ENCODE measurements around the gene NHSL2. TPM values are rescaled to one million over a fixed set of nuclear protein-coding genes. Genes with fewer than 3 reads are reported as not detected.
A peak's percentile ranks its signal among the peaks of the same experiment; 100 is the strongest.

The NHSL2 gene
- total RNA-seq, 2 donors from 2014 or later, result 6.9 to 11.2 TPM

GRCh38 chrX:72040506-72040905, 129.9 kb downstream of the NHSL2 start:
- Mint-ChIP-seq H3K4me1 (peaks cover 3% of the 10 kb centered on the region), H3K27ac (no peak overlapping the region), H3K9me3 (peaks cover 68% of the 10 kb centered on the region), H3K4me3 (no peak overlapping the region), H3K36me3 (ENCODE audit: low read depth) (peaks cover 4% of the 10 kb centered on the region), H3K27me3 (ENCODE audit: insufficient read depth) (no peaks in the 10 kb centered on the region)
- H3K36me3 ChIP-seq (ENCODE audit: control insufficient read depth, insufficient read depth, low read length), result no peaks in the 10 kb centered on the region
- H3K27me3 ChIP-seq (ENCODE audit: control insufficient read depth, insufficient read depth, low read length, poor library complexity, severe bottlenecking), result no peaks in the 10 kb centered on the region
- no peak overlapping the region for H3K4me3 ChIP-seq (ENCODE audit: low read length)
- no peak overlapping the region for H3K9ac ChIP-seq (ENCODE audit: extremely low read depth, low read length, poor library complexity, severe bottlenecking)
- WGBS, 2 experiments (ENCODE audit: insufficient coverage in 1 of 2, insufficient read length in 1 of 2), result 93% methylated on average over 5 of the region's 5 CpGs; no CpG with 5 or more reads in 1 of the 2 experiments
- no peak for TF ChIP-seq CTCF (conservative IDR thresholded peaks at IDR 0.05)
- H3K9me3 ChIP-seq (ENCODE audit: control insufficient read depth, low read length), result no peaks in the 10 kb centered on the region
- H3K27ac ChIP-seq (ENCODE audit: low read depth, low read length), result no peak overlapping the region
- no peaks in the 10 kb centered on the region for H3K4me1 ChIP-seq (ENCODE audit: control insufficient read depth, insufficient read depth, low read length)
- DNase-seq, result peak; percentile 13

GRCh38 chrX:72041176-72041575, 130.5 kb downstream of the NHSL2 start:
- TF ChIP-seq CTCF (conservative IDR thresholded peaks at IDR 0.05), result no peak
- H3K27ac Mint-ChIP-seq, result no peak overlapping the region
- H3K36me3 ChIP-seq (ENCODE audit: control insufficient read depth, insufficient read depth, low read length), result no peaks in the 10 kb centered on the region
- no peaks in the 10 kb centered on the region for H3K9me3 ChIP-seq (ENCODE audit: control insufficient read depth, low read length)
- no peak overlapping the region for H3K4me3 ChIP-seq (ENCODE audit: low read length)
- no peak overlapping the region for H3K9ac ChIP-seq (ENCODE audit: extremely low read depth, low read length, poor library complexity, severe bottlenecking)
- no peak overlapping the region for H3K4me3 Mint-ChIP-seq
- no peak overlapping the region for H3K27ac ChIP-seq (ENCODE audit: low read depth, low read length)
- H3K27me3 ChIP-seq (ENCODE audit: control insufficient read depth, insufficient read depth, low read length, poor library complexity, severe bottlenecking), result no peaks in the 10 kb centered on the region
- H3K9me3 Mint-ChIP-seq, result peaks cover 68% of the 10 kb centered on the region
- H3K4me1 Mint-ChIP-seq, result peaks cover 9% of the 10 kb centered on the region
- DNase-seq, result peak; percentile 14
- no peaks in the 10 kb centered on the region for H3K27me3 Mint-ChIP-seq (ENCODE audit: insufficient read depth)
- no peaks in the 10 kb centered on the region for H3K4me1 ChIP-seq (ENCODE audit: control insufficient read depth, insufficient read depth, low read length)
- WGBS, 2 experiments (ENCODE audit: insufficient coverage in 1 of 2, insufficient read length in 1 of 2), result 97 to 100% methylated on average over 1 to 5 of the region's 6 CpGs
- peaks cover 2% of the 10 kb centered on the region for H3K36me3 Mint-ChIP-seq (ENCODE audit: low read depth)

GRCh38 chrX:72041871-72042851, 131.5 kb downstream of the NHSL2 start:
- Histone ChIP-seq H3K36me3 (ENCODE audit: control insufficient read depth, insufficient read depth, low read length) (no peaks in the 10 kb centered on the region), H3K9me3 (ENCODE audit: control insufficient read depth, low read length) (no peaks in the 10 kb centered on the region), H3K27ac (ENCODE audit: low read depth, low read length) (peak overlapping the region; percentile 17), H3K4me1 (ENCODE audit: control insufficient read depth, insufficient read depth, low read length) (no peaks in the 10 kb centered on the region), H3K27me3 (ENCODE audit: control insufficient read depth, insufficient read depth, low read length, poor library complexity, severe bottlenecking) (no peaks in the 10 kb centered on the region), H3K4me3 (ENCODE audit: low read length) (no peak overlapping the region), H3K9ac (ENCODE audit: extremely low read depth, low read length, poor library complexity, severe bottlenecking) (no peak overlapping the region)
- peaks cover 69% of the 10 kb centered on the region for H3K9me3 Mint-ChIP-seq
- peaks cover 2% of the 10 kb centered on the region for H3K36me3 Mint-ChIP-seq (ENCODE audit: low read depth)
- TF ChIP-seq CTCF (conservative IDR thresholded peaks at IDR 0.05), result no peak
- no peak overlapping the region for H3K27ac Mint-ChIP-seq
- peaks cover 14% of the 10 kb centered on the region for H3K4me1 Mint-ChIP-seq
- no peak overlapping the region for H3K4me3 Mint-ChIP-seq
- peak; percentile 32 for DNase-seq
- 92% methylated on average over 13 of the region's 13 CpGs; no CpG with 5 or more reads in 1 of the 2 experiments for WGBS, 2 experiments (ENCODE audit: insufficient coverage in 1 of 2, insufficient read length in 1 of 2)
- H3K27me3 Mint-ChIP-seq (ENCODE audit: insufficient read depth), result no peaks in the 10 kb centered on the region

Data from endodermal cell (in vitro differentiated cells).